ENCODE data around the gene ARPC5L.
A peak's percentile ranks its signal among the peaks of the same experiment; 100 is the strongest.

The ARPC5L gene

DNA sequence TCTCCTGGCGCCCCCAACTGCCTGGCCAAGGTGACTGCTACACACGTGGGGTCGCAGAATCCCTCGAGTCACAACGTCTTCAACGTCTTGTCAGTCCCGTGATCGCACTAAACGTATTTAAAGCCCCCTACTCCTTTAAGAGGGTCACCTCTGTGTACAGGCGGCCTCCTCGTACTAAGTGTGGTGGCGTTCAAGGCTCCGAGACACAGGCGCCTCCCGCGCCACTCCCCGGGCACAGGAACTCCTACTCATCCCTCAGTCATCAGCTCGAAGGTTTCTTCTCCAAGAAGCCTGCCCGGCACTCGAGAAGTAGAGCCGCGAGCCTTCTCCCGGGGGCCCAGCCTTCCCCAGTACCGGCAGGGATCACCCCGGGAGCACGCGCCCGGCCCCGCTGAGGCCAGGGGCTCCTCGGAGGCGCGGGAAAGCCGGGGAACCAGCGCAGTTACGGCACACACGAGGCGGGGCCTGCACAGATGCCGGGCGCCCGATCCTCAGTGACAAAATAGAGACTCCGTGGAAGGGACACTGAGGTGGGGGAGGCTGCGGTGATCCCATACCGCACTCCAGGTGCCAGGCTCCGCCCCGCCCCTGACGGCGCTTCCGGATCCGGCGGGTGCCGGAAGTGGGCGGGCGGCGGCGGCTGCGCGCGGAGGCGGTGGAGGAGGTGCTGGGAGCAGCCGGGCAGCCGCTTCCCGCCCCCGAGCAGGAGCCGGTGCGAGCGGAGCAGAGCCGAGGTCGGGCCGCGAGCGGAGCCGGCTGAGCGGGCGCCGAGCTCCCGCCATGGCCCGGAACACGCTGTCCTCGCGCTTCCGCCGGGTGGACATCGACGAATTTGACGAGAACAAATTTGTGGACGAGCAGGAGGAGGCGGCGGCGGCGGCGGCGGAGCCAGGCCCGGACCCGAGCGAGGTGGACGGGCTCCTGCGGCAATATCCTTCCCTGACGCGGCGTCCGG lies 6.9 kb downstream of the ARPC5L start:
- peaks cover 63% of the 10 kb centered on the region for H3K79me2 ChIP-seq (ENCODE audit: insufficient read depth, low read length)
- H3K4me2 ChIP-seq (ENCODE audit: low read depth, low read length, poor library complexity, severe bottlenecking): peak overlapping the region; percentile 79
- TF ChIP-seq EZH2phosphoT487 (conservative IDR thresholded peaks at IDR 0.05; ENCODE audit: low read length): no peak
- TF ChIP-seq, protein P1, sequence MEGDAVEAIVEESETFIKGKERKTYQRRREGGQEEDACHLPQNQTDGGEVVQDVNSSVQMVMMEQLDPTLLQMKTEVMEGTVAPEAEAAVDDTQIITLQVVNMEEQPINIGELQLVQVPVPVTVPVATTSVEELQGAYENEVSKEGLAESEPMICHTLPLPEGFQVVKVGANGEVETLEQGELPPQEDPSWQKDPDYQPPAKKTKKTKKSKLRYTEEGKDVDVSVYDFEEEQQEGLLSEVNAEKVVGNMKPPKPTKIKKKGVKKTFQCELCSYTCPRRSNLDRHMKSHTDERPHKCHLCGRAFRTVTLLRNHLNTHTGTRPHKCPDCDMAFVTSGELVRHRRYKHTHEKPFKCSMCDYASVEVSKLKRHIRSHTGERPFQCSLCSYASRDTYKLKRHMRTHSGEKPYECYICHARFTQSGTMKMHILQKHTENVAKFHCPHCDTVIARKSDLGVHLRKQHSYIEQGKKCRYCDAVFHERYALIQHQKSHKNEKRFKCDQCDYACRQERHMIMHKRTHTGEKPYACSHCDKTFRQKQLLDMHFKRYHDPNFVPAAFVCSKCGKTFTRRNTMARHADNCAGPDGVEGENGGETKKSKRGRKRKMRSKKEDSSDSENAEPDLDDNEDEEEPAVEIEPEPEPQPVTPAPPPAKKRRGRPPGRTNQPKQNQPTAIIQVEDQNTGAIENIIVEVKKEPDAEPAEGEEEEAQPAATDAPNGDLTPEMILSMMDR (IDR thresholded peaks at IDR 0.05; ENCODE audit: insufficient read depth, low read length, poor library complexity, severe bottlenecking): peak; percentile 39
- no peaks in the 10 kb centered on the region for H3K27me3 ChIP-seq (ENCODE audit: low read length)
- no peaks in the 10 kb centered on the region; the same call in 1 of the 2 replicates for H3K36me3 ChIP-seq (ENCODE audit: low read length)
- H3K9me3 ChIP-seq (ENCODE audit: insufficient read depth, low read length): no peaks in the 10 kb centered on the region
- peak overlapping the region; percentile 100 for H3K9ac ChIP-seq (ENCODE audit: low read length)
- H4K20me1 ChIP-seq (ENCODE audit: low read depth, low read length): peaks cover 11% of the 10 kb centered on the region; the same call in 1 of the 2 replicates
- peak overlapping the region; percentile 76 for H3K27ac ChIP-seq (ENCODE audit: low read depth, low read length)
- peak overlapping the region; percentile 94 for H3K4me3 ChIP-seq (ENCODE audit: insufficient read depth, low read length, poor library complexity, severe bottlenecking)
- no peaks in the 10 kb centered on the region for H3K9me2 ChIP-seq (replicated peaks; ENCODE audit: insufficient read depth, low read length)
- peak overlapping the region; percentile 20 for H2AFZ ChIP-seq (ENCODE audit: low read depth, low read length, severe bottlenecking)
- peaks cover 18% of the 10 kb centered on the region for H3F3A ChIP-seq (ENCODE audit: insufficient read depth)

DNA sequence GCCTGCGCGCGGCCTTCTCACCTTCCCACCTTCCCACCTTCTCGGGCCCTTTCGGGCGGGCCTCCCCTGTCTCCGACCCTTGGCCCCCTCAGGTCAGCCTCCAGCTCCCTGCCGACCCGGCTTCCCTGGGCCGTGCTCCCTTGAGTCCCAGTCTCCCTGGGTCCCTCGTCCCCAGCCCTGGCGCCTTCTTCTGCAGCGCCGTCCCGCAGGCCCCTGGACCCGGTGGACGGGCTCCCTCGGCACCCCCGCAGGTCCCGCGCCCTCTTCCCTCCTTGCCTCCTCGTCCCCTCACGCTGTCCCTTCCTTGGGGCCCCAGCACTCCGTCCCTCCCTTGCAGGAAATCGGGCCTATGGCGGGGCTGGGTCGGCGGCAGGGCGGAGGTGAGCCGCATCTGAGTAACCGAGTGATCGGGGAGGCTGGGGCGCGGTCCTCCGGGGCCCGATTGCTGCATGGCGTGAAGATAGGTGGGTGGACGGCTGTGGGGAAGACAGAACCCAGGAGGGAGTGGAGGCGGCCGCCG lies 7.6 kb downstream of the ARPC5L start:
- Histone ChIP-seq H3K4me2 (ENCODE audit: low read depth, low read length, poor library complexity, severe bottlenecking) (peak overlapping the region; percentile 76), H3K27ac (ENCODE audit: low read depth, low read length) (peak overlapping the region; percentile 76), H3K4me3 (ENCODE audit: insufficient read depth, low read length, poor library complexity, severe bottlenecking) (peak overlapping the region; percentile 94), H4K20me1 (ENCODE audit: low read depth, low read length) (peaks cover 11% of the 10 kb centered on the region; the same call in 1 of the 2 replicates), H3K9me2 (replicated peaks; ENCODE audit: insufficient read depth, low read length) (no peaks in the 10 kb centered on the region), H2AFZ (ENCODE audit: low read depth, low read length, severe bottlenecking) (no peak overlapping the region), H3K27me3 (ENCODE audit: low read length) (no peaks in the 10 kb centered on the region), H3F3A (ENCODE audit: insufficient read depth) (peaks cover 17% of the 10 kb centered on the region), H3K36me3 (ENCODE audit: low read length) (no peaks in the 10 kb centered on the region; the same call in 1 of the 2 replicates), H3K79me2 (ENCODE audit: insufficient read depth, low read length) (peaks cover 70% of the 10 kb centered on the region), H3K9ac (ENCODE audit: low read length) (peak overlapping the region; percentile 100), H3K9me3 (ENCODE audit: insufficient read depth, low read length) (no peaks in the 10 kb centered on the region)
- TF ChIP-seq EZH2phosphoT487 (conservative IDR thresholded peaks at IDR 0.05; ENCODE audit: low read length): no peak
- TF ChIP-seq, protein P1 (IDR thresholded peaks at IDR 0.05; ENCODE audit: insufficient read depth, low read length, poor library complexity, severe bottlenecking): no peak

DNA sequence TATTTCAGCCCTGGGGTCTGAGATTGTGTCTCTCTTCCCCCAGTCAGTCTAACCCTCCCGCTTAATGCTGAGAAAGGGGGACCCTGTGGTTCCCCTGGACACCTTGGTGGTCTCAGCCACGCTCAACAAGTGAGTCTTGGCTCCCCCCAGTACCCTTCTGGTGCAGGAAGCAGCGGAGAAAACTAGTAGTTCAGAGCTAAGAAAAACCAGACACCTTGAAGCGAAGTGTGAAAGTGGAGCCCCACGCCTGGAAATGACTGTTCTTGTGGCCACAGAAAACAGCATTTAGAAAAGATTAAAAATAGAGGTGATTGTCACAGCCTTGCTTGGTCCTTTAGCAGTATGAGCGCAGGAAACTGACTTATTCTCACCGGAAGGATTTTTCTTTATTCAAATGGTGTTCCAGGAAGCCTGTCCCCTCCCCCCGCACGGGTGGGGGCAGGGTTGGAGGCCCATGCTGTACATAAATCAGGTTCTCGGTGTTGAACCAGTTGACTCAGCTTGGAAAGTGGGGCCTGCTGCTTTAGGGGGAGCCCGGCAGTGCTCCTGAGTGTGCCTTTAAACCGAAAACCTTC lies 8.1 kb downstream of the ARPC5L start:
- H3F3A ChIP-seq (ENCODE audit: insufficient read depth): peaks cover 17% of the 10 kb centered on the region
- no peaks in the 10 kb centered on the region for H3K9me3 ChIP-seq (ENCODE audit: insufficient read depth, low read length)
- H3K36me3 ChIP-seq (ENCODE audit: low read length): no peaks in the 10 kb centered on the region; the same call in 1 of the 2 replicates
- no peak overlapping the region for H2AFZ ChIP-seq (ENCODE audit: low read depth, low read length, severe bottlenecking)
- peak overlapping the region; percentile 76 for H3K4me2 ChIP-seq (ENCODE audit: low read depth, low read length, poor library complexity, severe bottlenecking)
- TF ChIP-seq EZH2phosphoT487 (conservative IDR thresholded peaks at IDR 0.05; ENCODE audit: low read length): no peak
- TF ChIP-seq, protein P1 (IDR thresholded peaks at IDR 0.05; ENCODE audit: insufficient read depth, low read length, poor library complexity, severe bottlenecking): no peak
- H4K20me1 ChIP-seq (ENCODE audit: low read depth, low read length): peaks cover 11% of the 10 kb centered on the region; the same call in 1 of the 2 replicates
- H3K9ac ChIP-seq (ENCODE audit: low read length): peak overlapping the region; percentile 100
- no peaks in the 10 kb centered on the region for H3K27me3 ChIP-seq (ENCODE audit: low read length)
- no peaks in the 10 kb centered on the region for H3K9me2 ChIP-seq (replicated peaks; ENCODE audit: insufficient read depth, low read length)
- H3K4me3 ChIP-seq (ENCODE audit: insufficient read depth, low read length, poor library complexity, severe bottlenecking): peak overlapping the region; percentile 94
- peaks cover 71% of the 10 kb centered on the region for H3K79me2 ChIP-seq (ENCODE audit: insufficient read depth, low read length)
- peak overlapping the region; percentile 76 for H3K27ac ChIP-seq (ENCODE audit: low read depth, low read length)

All from SU-DHL-6 (cell line).